GM21723 (cell line): Measurements from ENCODE around the gene RCSD1.
"Not testable (repeated sequence)": the region's sequence is repeated elsewhere in the genome, so short reads cannot be mapped to it uniquely, and the experiment has no call there.

Experiments
- ATAC-seq: cut with Tn5 transposase; IDR thresholded peaks from one replicate; pipeline ENCODE4 v1.9.1; 2021; ENCODE audit warnings: mild to moderate bottlenecking, moderate library complexity; ENCODE audit not compliant: unreplicated experiment

Gene RCSD1

DNA sequence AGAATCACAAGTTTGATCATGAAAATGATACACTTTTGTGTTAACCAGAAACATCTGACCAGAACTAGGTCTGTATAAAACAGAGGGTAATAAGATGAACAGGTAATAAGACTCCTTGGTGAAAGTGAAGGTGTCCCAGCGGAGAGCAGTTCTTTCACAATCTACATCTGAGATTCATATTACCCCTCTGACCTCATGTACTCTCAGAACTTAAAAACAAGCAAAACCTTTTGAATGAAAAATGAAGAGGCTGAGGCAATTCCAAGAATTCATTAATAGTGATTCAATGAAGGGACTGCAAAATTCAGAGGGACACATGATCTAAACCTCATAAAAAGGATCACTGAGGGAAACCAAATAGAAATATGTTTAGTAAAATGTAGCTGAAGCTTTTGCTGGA is 80.8 kb downstream of the RCSD1 start:
- no peak for ATAC-seq

DNA sequence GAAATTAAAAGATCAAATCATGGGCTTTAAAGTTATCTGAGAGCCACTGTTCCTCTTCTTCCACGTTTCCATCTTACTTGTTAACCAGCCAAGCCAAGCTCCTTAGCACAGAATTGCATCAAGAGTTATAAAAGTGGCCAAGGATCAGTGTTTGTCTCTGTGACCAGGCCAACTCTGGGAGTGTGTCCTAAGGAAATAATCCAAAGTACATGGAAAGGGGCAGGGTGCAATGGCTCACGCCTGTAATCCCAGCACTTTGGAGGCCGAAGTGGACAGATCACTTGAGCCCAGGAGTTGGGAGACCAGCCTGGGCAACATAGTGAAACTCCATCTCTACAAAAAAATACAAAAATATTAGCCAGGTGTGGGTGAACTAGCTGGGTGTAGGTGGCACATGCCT is 81.8 kb downstream of the RCSD1 start:
- no peak for ATAC-seq

DNA sequence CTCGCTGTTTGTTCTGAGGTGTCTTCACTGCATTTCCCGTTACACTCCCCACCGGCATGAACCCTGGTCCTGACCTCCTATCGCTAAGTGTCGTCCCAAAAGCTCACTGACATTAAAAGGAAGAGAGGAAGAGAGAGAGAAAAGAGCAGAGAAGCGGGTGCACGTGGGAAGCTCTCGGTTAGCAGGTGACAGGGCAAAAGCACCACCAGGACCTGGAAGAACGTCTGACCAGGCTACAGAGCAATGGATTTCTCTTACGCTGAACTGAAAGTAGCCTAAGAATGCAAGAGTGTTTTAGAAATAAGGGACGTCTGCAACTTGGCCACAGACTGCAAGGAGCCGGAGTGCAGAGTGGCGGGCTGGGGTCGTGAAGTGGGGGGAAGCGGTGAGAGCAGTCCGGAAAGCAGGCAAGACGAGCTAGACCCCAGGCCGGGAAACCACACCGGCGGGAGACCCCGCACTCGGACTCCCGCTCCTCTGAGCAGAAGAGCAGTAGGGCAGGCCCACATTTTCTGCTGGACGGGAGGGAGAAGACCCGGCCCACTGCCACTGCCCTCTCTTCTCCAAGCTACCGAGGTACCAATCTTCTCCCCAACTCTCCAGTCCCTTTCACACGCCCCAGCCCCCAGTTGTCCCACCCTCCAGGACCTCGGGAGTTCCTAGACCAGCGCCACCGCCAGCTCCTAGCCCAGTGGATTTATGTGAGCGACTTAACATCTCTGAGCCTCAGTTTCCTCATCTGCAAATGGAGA is 83.5 kb downstream of the RCSD1 start:
- no peak for ATAC-seq

GRCh38 chr1:167714098-167714438 is 84.0 kb downstream of the RCSD1 start:
- no peak for ATAC-seq

- ATAC-seq: peak; percentile 54
Observed at GRCh38 chr1:167714439-167715156, 84.6 kb downstream of the RCSD1 start.

GRCh38 chr1:167715157-167715999 is 85.3 kb downstream of the RCSD1 start:
- peak; percentile 42 for ATAC-seq

DNA sequence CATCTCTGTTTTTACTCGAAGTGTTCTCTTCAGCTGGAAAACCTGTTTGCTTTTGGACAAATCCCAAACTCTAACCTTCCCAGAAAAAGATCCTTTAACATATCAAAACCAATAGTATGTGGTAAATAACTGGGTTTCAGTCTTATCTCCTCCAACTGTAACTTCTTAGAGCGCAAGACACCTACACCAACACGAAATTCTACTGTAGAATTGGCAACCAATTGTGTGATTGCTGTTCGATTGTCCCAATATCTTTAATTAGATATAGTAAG is 85.9 kb downstream of the RCSD1 start:
- ATAC-seq: no peak

DNA sequence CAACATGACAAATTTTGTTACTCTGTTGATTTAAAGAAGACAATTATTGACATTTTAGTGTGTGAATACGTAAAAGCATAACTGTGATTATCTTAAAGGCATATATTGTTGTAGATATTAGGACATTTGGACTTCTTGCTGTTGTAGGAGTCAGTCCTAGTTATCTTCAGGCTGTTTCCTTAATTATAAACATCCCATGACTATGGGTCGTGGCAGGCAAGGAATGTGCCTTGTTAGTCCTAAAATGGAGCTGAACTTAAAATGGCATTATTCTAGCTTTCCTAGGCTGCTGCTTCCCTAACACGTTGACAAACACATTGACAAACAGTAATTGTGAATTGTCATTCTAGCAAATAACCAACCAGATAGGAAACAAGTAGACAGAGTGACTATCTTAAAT is 87.3 kb downstream of the RCSD1 start:
- no peak for ATAC-seq

GRCh38 chr1:167718914-167719691 is 89.1 kb downstream of the RCSD1 start:
- no peak for ATAC-seq

DNA sequence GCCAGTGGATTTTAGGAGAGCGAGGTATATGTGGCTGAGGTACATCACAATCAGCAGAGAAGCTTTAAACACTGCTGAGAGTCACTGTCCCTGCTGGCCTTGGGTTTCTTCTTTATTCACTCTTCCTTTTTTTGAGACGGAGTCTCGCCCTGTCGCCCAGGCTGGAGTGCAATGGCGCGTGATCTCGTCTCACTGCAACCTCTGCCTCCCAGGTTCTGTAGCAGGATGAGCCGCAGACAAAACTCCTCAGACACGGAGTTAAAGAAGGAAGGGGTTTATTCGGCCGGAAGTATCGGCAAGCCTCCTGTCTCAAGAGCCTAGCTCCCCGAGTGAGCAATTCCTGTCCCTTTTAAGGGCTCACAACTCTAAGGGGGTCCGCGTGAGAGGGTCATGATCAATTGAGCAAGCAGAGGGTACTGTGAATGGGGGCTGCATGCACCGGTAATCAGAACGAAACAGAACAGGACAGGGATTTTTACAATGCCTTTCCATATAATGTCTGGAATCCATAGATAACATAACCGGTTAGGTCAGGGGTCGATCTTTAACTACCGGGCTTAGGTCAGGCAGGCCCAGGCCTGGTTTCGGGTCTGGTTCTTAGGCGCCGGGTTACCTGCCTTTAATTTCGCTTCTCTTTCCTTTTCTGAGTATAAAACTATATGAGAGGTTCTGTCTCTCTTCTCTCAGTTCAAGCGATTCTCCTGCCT is 89.8 kb downstream of the RCSD1 start:
- not testable (repeated sequence) for ATAC-seq

- no peak for ATAC-seq
Observed at GRCh38 chr1:167720965-167721616, 91.1 kb downstream of the RCSD1 start.

- peak; percentile 87 for ATAC-seq
Observed at GRCh38 chr1:167721617-167722151, 91.7 kb downstream of the RCSD1 start, which contains the start of gene MPZL1. TSS of gene MPZL1 (plus strand) at chr1:167721982. CDS start at chr1:167722152, 170 bp downstream.

- ATAC-seq: peak; percentile 36
Observed at GRCh38 chr1:167722152-167722869, 92.3 kb downstream of the RCSD1 start.

- ATAC-seq: no peak
Observed at GRCh38 chr1:167722870-167723251, 92.8 kb downstream of the RCSD1 start.

- no peak for ATAC-seq
Observed at GRCh38 chr1:167723707-167724323, 93.8 kb downstream of the RCSD1 start.

DNA sequence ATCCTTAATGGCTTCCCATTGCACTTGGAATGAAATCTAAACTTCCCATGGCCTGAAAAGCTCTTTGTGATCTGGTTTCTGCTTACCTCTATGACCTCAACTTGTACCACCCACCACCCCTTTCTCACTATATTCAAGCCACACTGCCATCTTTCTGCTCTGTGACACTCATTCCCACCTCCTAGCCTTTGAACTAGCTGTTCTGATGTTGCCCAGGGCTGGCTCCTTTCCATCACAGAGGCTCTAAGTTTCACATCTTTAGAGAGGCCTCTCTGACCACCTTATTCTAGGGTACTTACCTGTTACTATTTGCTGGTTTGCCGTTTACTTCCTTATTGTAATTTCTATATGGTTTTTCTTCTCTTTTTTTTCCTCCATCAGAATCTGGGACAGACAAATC is 96.0 kb downstream of the RCSD1 start:
- ATAC-seq: no peak

GRCh38 chr1:167728818-167729410 is 98.9 kb downstream of the RCSD1 start:
- no peak for ATAC-seq

- no peak for ATAC-seq
Observed at GRCh38 chr1:167734227-167734626, 104.2 kb downstream of the RCSD1 start.
